Upper lobe of left lung (tissue), 6 donors: ENCODE results near the gene KPNA6. TPM values are rescaled to one million over a fixed set of nuclear protein-coding genes. Genes with fewer than 3 reads are reported as not detected.

ENCODE experiments used
- ATAC-seq, 2 donors: fragments of 200-7000 bp; cut with Tn5 transposase; one replicate each; pipeline ENCODE4 v1.9.1; 2022; ENCODE audit warnings: mild to moderate bottlenecking in 2 of 2, moderate library complexity in 2 of 2; ENCODE audit not compliant: low FRiP score in 2 of 2
- DNase-seq, 2 donors: peaks; one replicate each; pipeline ENCODE4 v3.0.0-alpha.2; 2019 to 2020
- H3K27ac ChIP-seq, 4 donors: fragments of 200-600 bp; sonication (generic); one replicate each; pipeline ENCODE4 v1.5.1; 2016 to 2019
- H3K27me3 ChIP-seq, 4 donors: fragments of 200-600 bp; sonication (generic); one replicate each; pipeline ENCODE4 v1.5.1; 2017 to 2019
- H3K36me3 ChIP-seq, 4 donors: fragments of 200-600 bp; sonication (generic); one replicate each; pipeline ENCODE4 v1.5.1; 2016 to 2019
- H3K4me1 ChIP-seq, 4 donors: fragments of 200-600 bp; sonication (generic); one replicate each; pipeline ENCODE4 v1.5.1; 2018 to 2019
- H3K4me3 ChIP-seq, 4 donors: fragments of 200-600 bp; sonication (generic); one replicate each; pipeline ENCODE4 v1.5.1; 2017 to 2019; ENCODE audit warnings: mild to moderate bottlenecking in 2 of 4, moderate library complexity in 1 of 4
- H3K9me3 ChIP-seq, 4 donors: fragments of 200-600 bp; sonication (generic); one replicate each; pipeline ENCODE4 v1.5.1; 2018 to 2019
- EP300 ChIP-seq, 4 donors: sonication (generic); formaldehyde crosslinking; IDR thresholded peaks; one replicate each; pipeline ENCODE4 v1.5.1; 2017; ENCODE audit warnings: antibody characterized with exemption in 4 of 4, control low read depth in 2 of 4
- POLR2A ChIP-seq, 4 donors: fragments of 450-650 bp; IDR thresholded peaks; one replicate each; pipeline ENCODE4 v1.5.1; 2016 to 2017; ENCODE audit warnings: antibody characterized with exemption in 4 of 4, mild to moderate bottlenecking in 2 of 4
- POLR2AphosphoS5 ChIP-seq, 2 donors: sonication (generic); formaldehyde crosslinking; IDR thresholded peaks; one replicate each; pipeline ENCODE4 v1.5.1; 2017; ENCODE audit warnings: antibody characterized with exemption in 2 of 2
- WGBS, 2 donors: methylation state at CpG; one replicate each; pipeline ENCODE4 v1.1.5; 2017 to 2018; 5-methylcytosine and 5-hydroxymethylcytosine counted together
- total RNA-seq, 6 donors: library from RNA; depleted of rRNA in 4 of 6; stranded (reverse); fragments of >200 nt in 4 of 6; gene quantifications; one replicate each; pipeline versions ENCODE4 v1.1.0 to v1.2.1, GENCODE V29; 2016 to 2021
- TF ChIP-seq, protein P1 (sequence below), 6 experiments: fragments of 450-650 bp in 4 of 6; fragments of 200-600 bp in 2 of 6; sonication (generic) in 2 of 6; IDR thresholded peaks; one replicate each; pipeline ENCODE4 v1.5.1; 2016 to 2019; ENCODE audit warnings: antibody characterized with exemption in 6 of 6
- donor health status: DM: no; HTN: no; CAD: no; lungs with moderate emphysema.
- donor health status: DM: no; HTN: yes; CAD: no; lungs with severe emphysema.

The KPNA6 gene
- total RNA-seq, 6 donors from 2014 or later: 16.8 to 53.8 (median 42.0) TPM

DNA sequence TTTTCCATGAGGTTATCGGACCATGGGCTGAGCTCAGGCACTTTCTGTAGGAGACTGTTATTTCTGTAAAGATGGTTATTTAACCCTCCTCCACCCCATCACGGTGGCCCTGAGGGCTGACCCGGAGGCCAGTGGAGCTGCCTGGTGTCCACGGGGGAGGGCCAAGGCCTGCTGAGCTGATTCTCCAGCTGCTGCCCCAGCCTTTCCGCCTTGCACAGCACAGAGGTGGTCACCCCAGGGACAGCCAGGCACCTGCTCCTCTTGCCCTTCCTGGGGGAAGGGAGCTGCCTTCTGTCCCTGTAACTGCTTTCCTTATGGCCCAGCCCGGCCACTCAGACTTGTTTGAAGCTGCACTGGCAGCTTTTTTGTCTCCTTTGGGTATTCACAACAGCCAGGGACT is 90.0 kb downstream of the KPNA6 start:
- TF ChIP-seq POLR2A (IDR thresholded peaks at IDR 0.05): no peak
- no peak for TF ChIP-seq POLR2AphosphoS5 (IDR thresholded peaks at IDR 0.05)
- no peak for TF ChIP-seq EP300 (IDR thresholded peaks at IDR 0.05)
- TF ChIP-seq, protein P1, sequence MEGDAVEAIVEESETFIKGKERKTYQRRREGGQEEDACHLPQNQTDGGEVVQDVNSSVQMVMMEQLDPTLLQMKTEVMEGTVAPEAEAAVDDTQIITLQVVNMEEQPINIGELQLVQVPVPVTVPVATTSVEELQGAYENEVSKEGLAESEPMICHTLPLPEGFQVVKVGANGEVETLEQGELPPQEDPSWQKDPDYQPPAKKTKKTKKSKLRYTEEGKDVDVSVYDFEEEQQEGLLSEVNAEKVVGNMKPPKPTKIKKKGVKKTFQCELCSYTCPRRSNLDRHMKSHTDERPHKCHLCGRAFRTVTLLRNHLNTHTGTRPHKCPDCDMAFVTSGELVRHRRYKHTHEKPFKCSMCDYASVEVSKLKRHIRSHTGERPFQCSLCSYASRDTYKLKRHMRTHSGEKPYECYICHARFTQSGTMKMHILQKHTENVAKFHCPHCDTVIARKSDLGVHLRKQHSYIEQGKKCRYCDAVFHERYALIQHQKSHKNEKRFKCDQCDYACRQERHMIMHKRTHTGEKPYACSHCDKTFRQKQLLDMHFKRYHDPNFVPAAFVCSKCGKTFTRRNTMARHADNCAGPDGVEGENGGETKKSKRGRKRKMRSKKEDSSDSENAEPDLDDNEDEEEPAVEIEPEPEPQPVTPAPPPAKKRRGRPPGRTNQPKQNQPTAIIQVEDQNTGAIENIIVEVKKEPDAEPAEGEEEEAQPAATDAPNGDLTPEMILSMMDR (IDR thresholded peaks at IDR 0.05): no peak
- DNase-seq: no peak

DNA sequence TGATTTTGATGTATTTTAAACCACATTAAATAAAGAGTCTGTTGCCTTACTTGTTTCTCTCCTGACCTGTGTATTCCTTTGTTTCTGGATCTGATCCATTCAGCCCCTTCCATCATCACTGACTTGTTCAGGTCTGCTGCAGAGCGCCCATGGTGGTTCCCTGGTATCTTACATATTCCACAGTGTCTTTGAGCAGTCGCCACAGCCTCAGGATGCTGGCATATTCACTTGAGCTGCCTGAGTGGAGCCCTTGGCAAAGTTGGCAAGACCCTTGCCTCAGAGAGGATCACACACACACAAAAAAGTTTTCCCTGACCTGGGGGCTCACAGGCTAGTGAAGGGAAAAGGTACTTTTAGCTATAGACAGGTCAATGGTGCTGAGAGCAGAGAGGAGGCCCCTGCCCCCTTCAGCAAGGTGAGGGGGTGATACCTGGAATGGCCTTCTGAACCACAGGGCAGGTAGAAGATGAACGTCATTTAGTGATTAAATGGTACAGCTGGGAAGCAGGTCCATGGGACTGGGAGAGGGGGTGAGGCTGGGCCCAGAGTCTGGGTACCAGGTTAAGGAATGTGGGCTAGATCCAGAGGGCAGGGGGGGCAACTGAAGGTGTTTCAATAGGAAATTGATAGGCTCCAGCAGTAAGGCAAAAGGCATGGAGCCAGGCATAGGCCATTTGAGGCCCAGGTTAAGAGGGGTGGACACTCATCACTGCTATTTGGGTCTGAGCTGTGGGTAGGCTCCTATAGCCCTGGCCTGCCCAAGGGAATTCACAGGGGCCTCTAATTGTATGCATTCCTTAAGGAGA is 90.6 kb downstream of the KPNA6 start:
- peak overlapping the region in 3 of 4 donors; percentile 4 to 27 (median 20) for H3K27ac ChIP-seq

More for the DNA sequence above, 90.0 kb downstream of the KPNA6 start:
- no peak for ATAC-seq
- WGBS, 2 donors: 79 to 80% methylated on average over 6 of the region's 6 CpGs
- Histone ChIP-seq H3K27me3 (no peaks in the 10 kb centered on the region), H3K4me1 (peaks cover 15 to 31% (median 25%) of the 10 kb centered on the region in 4 donors), H3K9me3 (no peaks in the 10 kb centered on the region), H3K4me3 (no peak overlapping the region), H3K36me3 (peaks cover 26 to 51% (median 42%) of the 10 kb centered on the region in 4 donors), H3K27ac (peak overlapping the region in 3 of 4 donors; percentile 4 to 20 (median 11))

DNA sequence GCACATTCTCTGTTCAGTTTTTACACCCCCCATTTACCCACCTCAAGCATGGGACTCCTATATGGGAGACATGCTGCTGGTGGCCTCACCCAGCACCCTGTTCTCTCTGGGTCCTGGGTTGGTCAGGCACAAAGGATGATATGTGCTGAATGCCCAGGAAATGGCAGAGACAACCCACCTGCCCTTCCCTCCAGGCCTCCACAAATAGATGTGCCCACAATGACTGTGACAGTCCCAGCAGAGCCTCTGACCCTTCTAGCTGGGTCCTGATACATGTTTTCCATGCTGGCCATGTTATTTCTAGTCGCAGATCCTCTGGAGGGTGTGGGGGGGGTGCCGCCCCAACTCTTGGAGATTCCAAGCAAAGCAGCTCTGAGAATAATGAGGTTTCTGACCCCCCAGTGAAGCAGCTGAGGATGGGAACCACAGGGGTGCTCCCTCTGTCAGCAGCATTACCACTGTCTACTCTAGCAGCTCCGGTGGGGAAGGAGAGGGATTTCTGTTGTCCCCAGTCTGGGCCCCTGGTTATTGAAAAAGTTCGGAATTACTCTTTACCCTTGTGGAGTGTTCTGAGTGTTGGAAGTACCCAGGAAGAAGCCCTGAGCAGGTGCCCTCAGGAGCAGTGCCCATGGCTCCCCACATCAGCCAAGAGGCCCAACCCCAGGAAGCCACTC is 91.3 kb downstream of the KPNA6 start:
- peaks cover 15 to 37% (median 29%) of the 10 kb centered on the region in 4 donors for H3K36me3 ChIP-seq
- WGBS, 2 donors: 82 to 83% methylated on average over 2 to 4 of the region's 4 CpGs
- H3K27me3 ChIP-seq: no peaks in the 10 kb centered on the region
- no peak for DNase-seq
- peaks cover 15 to 31% (median 25%) of the 10 kb centered on the region in 4 donors for H3K4me1 ChIP-seq
- ATAC-seq: no peak
- TF ChIP-seq POLR2A (IDR thresholded peaks at IDR 0.05) (no peak), EP300 (IDR thresholded peaks at IDR 0.05) (no peak), POLR2AphosphoS5 (IDR thresholded peaks at IDR 0.05) (no peak)
- TF ChIP-seq, protein P1 (IDR thresholded peaks at IDR 0.05): no peak
- H3K4me3 ChIP-seq: no peak overlapping the region
- no peaks in the 10 kb centered on the region for H3K9me3 ChIP-seq
- peak overlapping the region in 1 of 4 donors; percentile 27 for H3K27ac ChIP-seq

More for the DNA sequence above, 90.6 kb downstream of the KPNA6 start:
- no peaks in the 10 kb centered on the region for H3K27me3 ChIP-seq
- no peaks in the 10 kb centered on the region for H3K9me3 ChIP-seq
- H3K4me1 ChIP-seq: peaks cover 15 to 31% (median 25%) of the 10 kb centered on the region in 4 donors
- no peak for DNase-seq
- WGBS, 2 donors: 81 to 84% methylated on average over 3 of the region's 3 CpGs
- TF ChIP-seq EP300 (IDR thresholded peaks at IDR 0.05) (no peak), POLR2A (IDR thresholded peaks at IDR 0.05) (no peak), POLR2AphosphoS5 (IDR thresholded peaks at IDR 0.05) (no peak)
- TF ChIP-seq, protein P1 (IDR thresholded peaks at IDR 0.05): no peak
- no peak for ATAC-seq
- H3K36me3 ChIP-seq: peaks cover 21 to 45% (median 36%) of the 10 kb centered on the region in 4 donors
- no peak overlapping the region for H3K4me3 ChIP-seq

DNA sequence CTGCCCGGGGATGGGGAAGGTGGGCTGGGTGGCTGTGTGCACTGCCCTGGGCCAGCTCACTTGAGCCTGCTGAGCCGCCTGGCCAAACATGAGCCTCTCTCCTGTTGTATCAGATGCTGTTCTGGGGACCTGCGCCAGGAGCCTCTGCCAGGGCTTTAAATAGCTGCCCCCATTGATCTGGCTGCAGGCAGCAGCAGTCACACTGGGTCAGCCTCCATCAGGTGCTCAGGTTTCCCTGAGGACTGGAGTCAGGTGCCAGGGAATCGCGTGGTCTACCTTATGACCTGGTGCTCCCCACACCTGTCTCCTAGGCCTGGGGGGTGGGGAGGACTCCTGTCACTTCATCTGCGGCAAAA is 91.8 kb downstream of the KPNA6 start:
- Histone ChIP-seq H3K27me3 (no peaks in the 10 kb centered on the region), H3K4me3 (peak overlapping the region in 1 of 4 donors; percentile 69)

More for the DNA sequence above, 91.8 kb downstream of the KPNA6 start:
- TF ChIP-seq, protein P1 (IDR thresholded peaks at IDR 0.05): no peak
- no peak for TF ChIP-seq POLR2A (IDR thresholded peaks at IDR 0.05)
- TF ChIP-seq EP300 (IDR thresholded peaks at IDR 0.05): no peak
- TF ChIP-seq POLR2AphosphoS5 (IDR thresholded peaks at IDR 0.05): no peak
- H3K36me3 ChIP-seq: peaks cover 9 to 32% (median 24%) of the 10 kb centered on the region in 4 donors
- H3K9me3 ChIP-seq: no peaks in the 10 kb centered on the region
- ATAC-seq (no peak), DNase-seq (no peak)
- H3K27ac ChIP-seq: peak overlapping the region in 3 of 4 donors; percentile 62 to 79 (median 76)
- H3K4me1 ChIP-seq: peaks cover 15 to 31% (median 26%) of the 10 kb centered on the region in 4 donors
- 70% methylated on average over 6 of the region's 6 CpGs; no CpG with 5 or more reads in 1 of the 2 donors for WGBS, 2 donors
